Mucosa of rectum (tissue), 2 donors: ENCODE data around the gene NSD1.

ENCODE experiments used
- H3K27ac ChIP-seq, 2 donors: one replicate each; pipeline ENCODE4 v1.7.0; 2013; ENCODE audit warnings: inconsistent platforms in 2 of 2, low read depth in 2 of 2, low read length in 2 of 2
- H3K27me3 ChIP-seq, 2 donors: one replicate each; pipeline ENCODE4 v1.7.0; 2013; ENCODE audit warnings: low read length in 2 of 2; ENCODE audit not compliant: control insufficient read depth in 2 of 2, insufficient read depth in 2 of 2
- H3K36me3 ChIP-seq, 2 donors: one replicate each; pipeline ENCODE4 v1.7.0; 2013; ENCODE audit warnings: low read length in 2 of 2; ENCODE audit not compliant: control insufficient read depth in 2 of 2, insufficient read depth in 2 of 2
- H3K4me1 ChIP-seq, 2 donors: one replicate each; pipeline ENCODE4 v1.7.0; 2013; ENCODE audit warnings: low read length in 2 of 2, mild to moderate bottlenecking in 1 of 2; ENCODE audit not compliant: control insufficient read depth in 2 of 2, insufficient read depth in 2 of 2
- H3K4me3 ChIP-seq, 2 donors: one replicate each; pipeline ENCODE4 v1.7.0; 2013; ENCODE audit warnings: low read length in 2 of 2
- H3K9ac ChIP-seq, 2 donors: one replicate each; pipeline ENCODE4 v1.7.0; 2013; ENCODE audit warnings: low read length in 2 of 2, low read depth in 1 of 2, mild to moderate bottlenecking in 1 of 2
- H3K9me3 ChIP-seq, 2 donors: one replicate each; pipeline ENCODE4 v1.7.0; 2013; ENCODE audit warnings: low read length in 2 of 2; ENCODE audit not compliant: control insufficient read depth in 2 of 2
- donor health status: healthy.
- donor health status: Normal muscosa, but diverticular disease.

Gene NSD1

GRCh38 chr5:177269976-177270375 is 136.4 kb downstream of the NSD1 start:
- Histone ChIP-seq H3K4me3 (no peak overlapping the region), H3K27me3 (no peaks in the 10 kb centered on the region), H3K27ac (no peak overlapping the region), H3K9me3 (no peaks in the 10 kb centered on the region), H3K36me3 (peaks cover 38 to 48% of the 10 kb centered on the region in 2 donors), H3K4me1 (no peaks in the 10 kb centered on the region), H3K9ac (no peak overlapping the region)

GRCh38 chr5:177270653-177271052 is 137.1 kb downstream of the NSD1 start:
- H3K36me3 ChIP-seq, result peaks cover 39 to 47% of the 10 kb centered on the region in 2 donors
- no peaks in the 10 kb centered on the region for H3K27me3 ChIP-seq
- no peaks in the 10 kb centered on the region for H3K9me3 ChIP-seq
- no peak overlapping the region for H3K9ac ChIP-seq
- H3K27ac ChIP-seq, result no peak overlapping the region
- no peaks in the 10 kb centered on the region for H3K4me1 ChIP-seq
- H3K4me3 ChIP-seq, result no peak overlapping the region

- Histone ChIP-seq H3K36me3 (peaks cover 36 to 47% of the 10 kb centered on the region in 2 donors), H3K27me3 (no peaks in the 10 kb centered on the region), H3K4me3 (no peak overlapping the region), H3K9me3 (no peaks in the 10 kb centered on the region), H3K4me1 (no peaks in the 10 kb centered on the region), H3K9ac (no peak overlapping the region), H3K27ac (no peak overlapping the region)
Measured at GRCh38 chr5:177271113-177271512, 137.5 kb downstream of the NSD1 start.

GRCh38 chr5:177275883-177276282 is 142.3 kb downstream of the NSD1 start:
- Histone ChIP-seq H3K9ac (no peak overlapping the region), H3K9me3 (no peaks in the 10 kb centered on the region), H3K4me1 (no peaks in the 10 kb centered on the region), H3K4me3 (no peak overlapping the region), H3K27me3 (no peaks in the 10 kb centered on the region), H3K27ac (no peak overlapping the region), H3K36me3 (peaks cover 27 to 28% of the 10 kb centered on the region in 2 donors)

- H3K9me3 ChIP-seq, result no peaks in the 10 kb centered on the region
- H3K4me1 ChIP-seq, result no peaks in the 10 kb centered on the region
- no peaks in the 10 kb centered on the region for H3K27me3 ChIP-seq
- peaks cover 28% of the 10 kb centered on the region in 2 donors for H3K36me3 ChIP-seq
- no peak overlapping the region for H3K9ac ChIP-seq
- no peak overlapping the region for H3K4me3 ChIP-seq
- no peak overlapping the region for H3K27ac ChIP-seq
Measured at GRCh38 chr5:177276886-177277285, 143.3 kb downstream of the NSD1 start.

- H3K4me1 ChIP-seq, result no peaks in the 10 kb centered on the region
- no peaks in the 10 kb centered on the region for H3K9me3 ChIP-seq
- no peak overlapping the region for H3K4me3 ChIP-seq
- H3K27ac ChIP-seq, result no peak overlapping the region
- H3K27me3 ChIP-seq, result no peaks in the 10 kb centered on the region
- H3K36me3 ChIP-seq, result peaks cover 56 to 72% of the 10 kb centered on the region in 2 donors
- no peak overlapping the region for H3K9ac ChIP-seq
Measured at GRCh38 chr5:177288191-177288590, 154.6 kb downstream of the NSD1 start.

GRCh38 chr5:177290816-177291596 is 157.4 kb downstream of the NSD1 start:
- Histone ChIP-seq H3K4me1 (peaks cover 0 to 4% of the 10 kb centered on the region in 2 donors), H3K9ac (no peak overlapping the region), H3K27ac (no peak overlapping the region), H3K27me3 (no peaks in the 10 kb centered on the region), H3K36me3 (peaks cover 65 to 75% of the 10 kb centered on the region in 2 donors), H3K9me3 (no peaks in the 10 kb centered on the region), H3K4me3 (no peak overlapping the region)

GRCh38 chr5:177291735-177292134 is 158.2 kb downstream of the NSD1 start:
- Histone ChIP-seq H3K27ac (no peak overlapping the region), H3K4me1 (peaks cover 6 to 11% of the 10 kb centered on the region in 2 donors), H3K9ac (no peak overlapping the region), H3K27me3 (no peaks in the 10 kb centered on the region), H3K36me3 (peaks cover 60 to 77% of the 10 kb centered on the region in 2 donors), H3K9me3 (no peaks in the 10 kb centered on the region), H3K4me3 (no peak overlapping the region)

- Histone ChIP-seq H3K9ac (no peak overlapping the region), H3K4me1 (peaks cover 14 to 16% of the 10 kb centered on the region in 2 donors), H3K27ac (no peak overlapping the region), H3K9me3 (no peaks in the 10 kb centered on the region), H3K4me3 (no peak overlapping the region), H3K36me3 (peaks cover 53 to 67% of the 10 kb centered on the region in 2 donors), H3K27me3 (no peaks in the 10 kb centered on the region)
Measured at GRCh38 chr5:177293819-177294581, 160.4 kb downstream of the NSD1 start.

- Histone ChIP-seq H3K36me3 (peaks cover 48 to 61% of the 10 kb centered on the region in 2 donors), H3K4me1 (peaks cover 18 to 22% of the 10 kb centered on the region in 2 donors), H3K9ac (no peak overlapping the region), H3K27me3 (no peaks in the 10 kb centered on the region), H3K4me3 (no peak overlapping the region), H3K9me3 (no peaks in the 10 kb centered on the region), H3K27ac (no peak overlapping the region)
Measured at GRCh38 chr5:177294632-177295031, 161.1 kb downstream of the NSD1 start.
